WERI-Rb-1 (cell line): ENCODE results near the gene PCDHA4.
"Not testable (repeated sequence)": the region's sequence is repeated elsewhere in the genome, so short reads cannot be mapped to it uniquely, and the experiment has no call there.

ENCODE experiments used
- DNase-seq: peaks from one replicate; pipeline ENCODE4 v3.0.0-alpha.2; 2020
- H3K27ac ChIP-seq: fragments of 250-450 bp; sonication (Bioruptor Pico); 2 replicates; pipeline ENCODE4 v1.5.1; 2020; ENCODE audit warnings: mild to moderate bottlenecking, moderate library complexity
- H3K27me3 ChIP-seq: fragments of 250-450 bp; sonication (Bioruptor Pico); 2 replicates; pipeline ENCODE4 v1.5.1; 2021; ENCODE audit warnings: mild to moderate bottlenecking, low read depth, moderate library complexity; ENCODE audit not compliant: insufficient read depth, severe bottlenecking
- H3K36me3 ChIP-seq: fragments of 250-450 bp; sonication (Bioruptor Pico); 2 replicates; pipeline ENCODE4 v1.5.1; 2020; ENCODE audit warnings: mild to moderate bottlenecking, moderate library complexity
- H3K4me3 ChIP-seq: 2 replicates; pipeline ENCODE4 v1.5.1; 2011; ENCODE audit warnings: low read depth, mild to moderate bottlenecking, control low read depth, low read length
- H3K9me3 ChIP-seq: fragments of 250-450 bp; sonication (Bioruptor Pico); 2 replicates; pipeline ENCODE4 v1.5.1; 2021; ENCODE audit warnings: mild to moderate bottlenecking, moderate library complexity; ENCODE audit not compliant: severe bottlenecking
- TF ChIP-seq, protein P1 (sequence below): IDR thresholded peaks from 2 replicates; pipeline ENCODE4 v1.5.1; 2011; ENCODE audit warnings: low read depth, mild to moderate bottlenecking, control low read depth, inconsistent platforms, low read length

PCDHA4 gene

DNA sequence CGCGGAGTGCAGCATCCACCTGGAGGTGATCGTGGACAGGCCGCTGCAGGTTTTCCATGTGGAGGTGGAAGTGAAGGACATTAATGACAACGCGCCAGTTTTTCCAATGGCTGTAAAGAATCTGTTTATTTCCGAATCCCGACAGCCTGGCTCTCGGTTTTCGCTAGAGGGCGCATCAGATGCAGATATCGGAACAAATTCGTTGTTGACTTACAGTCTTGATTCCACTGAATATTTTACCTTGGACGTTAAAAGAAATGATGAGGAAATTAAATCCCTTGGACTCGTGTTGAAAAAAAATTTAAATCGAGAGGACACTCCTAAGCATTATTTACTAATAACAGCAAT is 5.4 kb upstream of the PCDHA4 start:
- TF ChIP-seq, protein P1, sequence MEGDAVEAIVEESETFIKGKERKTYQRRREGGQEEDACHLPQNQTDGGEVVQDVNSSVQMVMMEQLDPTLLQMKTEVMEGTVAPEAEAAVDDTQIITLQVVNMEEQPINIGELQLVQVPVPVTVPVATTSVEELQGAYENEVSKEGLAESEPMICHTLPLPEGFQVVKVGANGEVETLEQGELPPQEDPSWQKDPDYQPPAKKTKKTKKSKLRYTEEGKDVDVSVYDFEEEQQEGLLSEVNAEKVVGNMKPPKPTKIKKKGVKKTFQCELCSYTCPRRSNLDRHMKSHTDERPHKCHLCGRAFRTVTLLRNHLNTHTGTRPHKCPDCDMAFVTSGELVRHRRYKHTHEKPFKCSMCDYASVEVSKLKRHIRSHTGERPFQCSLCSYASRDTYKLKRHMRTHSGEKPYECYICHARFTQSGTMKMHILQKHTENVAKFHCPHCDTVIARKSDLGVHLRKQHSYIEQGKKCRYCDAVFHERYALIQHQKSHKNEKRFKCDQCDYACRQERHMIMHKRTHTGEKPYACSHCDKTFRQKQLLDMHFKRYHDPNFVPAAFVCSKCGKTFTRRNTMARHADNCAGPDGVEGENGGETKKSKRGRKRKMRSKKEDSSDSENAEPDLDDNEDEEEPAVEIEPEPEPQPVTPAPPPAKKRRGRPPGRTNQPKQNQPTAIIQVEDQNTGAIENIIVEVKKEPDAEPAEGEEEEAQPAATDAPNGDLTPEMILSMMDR = no peak
- DNase-seq = no peak
- Histone ChIP-seq H3K36me3 (no peaks in the 10 kb centered on the region), H3K9me3 (peaks cover 2% of the 10 kb centered on the region), H3K27me3 (no peaks in the 10 kb centered on the region), H3K4me3 (no peak overlapping the region), H3K27ac (no peak overlapping the region)

DNA sequence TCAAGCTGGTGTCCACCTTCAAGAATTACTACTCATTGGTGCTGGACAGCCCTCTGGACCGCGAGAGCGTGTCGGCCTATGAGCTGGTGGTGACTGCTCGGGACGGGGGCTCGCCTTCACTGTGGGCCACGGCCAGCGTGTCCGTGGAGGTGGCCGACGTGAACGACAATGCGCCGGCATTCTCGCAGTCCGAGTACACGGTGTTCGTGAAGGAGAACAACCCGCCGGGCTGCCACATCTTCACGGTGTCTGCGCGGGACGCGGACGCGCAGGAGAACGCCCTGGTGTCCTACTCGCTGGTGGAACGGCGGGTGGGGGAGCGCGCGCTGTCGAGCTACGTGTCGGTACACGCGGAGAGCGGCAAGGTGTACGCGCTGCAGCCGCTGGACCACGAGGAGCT is 4.5 kb upstream of the PCDHA4 start:
- H3K27me3 ChIP-seq, H3K4me3 ChIP-seq, DNase-seq, H3K36me3 ChIP-seq, H3K27ac ChIP-seq, H3K9me3 ChIP-seq: not testable (repeated sequence)

DNA sequence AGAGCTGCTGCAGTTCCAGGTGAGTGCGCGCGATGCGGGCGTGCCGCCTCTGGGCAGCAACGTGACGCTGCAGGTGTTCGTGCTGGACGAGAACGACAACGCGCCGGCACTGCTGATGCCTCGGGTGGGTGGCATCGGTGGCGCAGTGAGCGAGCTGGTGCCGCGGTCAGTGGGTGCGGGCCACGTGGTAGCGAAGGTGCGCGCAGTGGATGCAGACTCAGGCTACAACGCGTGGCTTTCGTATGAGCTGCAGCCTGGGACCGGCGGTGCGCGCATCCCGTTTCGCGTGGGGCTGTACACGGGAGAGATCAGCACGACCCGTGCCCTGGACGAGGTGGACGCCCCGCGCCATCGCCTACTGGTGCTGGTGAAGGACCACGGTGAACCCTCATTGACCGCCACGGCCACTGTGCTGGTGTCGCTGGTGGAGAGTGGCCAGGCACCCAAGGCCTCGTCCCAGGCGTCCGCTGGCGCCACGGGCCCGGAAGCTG is 4.0 kb upstream of the PCDHA4 start:
- Histone ChIP-seq H3K36me3 (peaks cover 3% of the 10 kb centered on the region; the same call in 1 of the 2 replicates), H3K9me3 (peaks cover 2% of the 10 kb centered on the region), H3K27ac (no peak overlapping the region), H3K27me3 (no peaks in the 10 kb centered on the region), H3K4me3 (no peak overlapping the region)
- DNase-seq = no peak
- TF ChIP-seq, protein P1 = no peak

DNA sequence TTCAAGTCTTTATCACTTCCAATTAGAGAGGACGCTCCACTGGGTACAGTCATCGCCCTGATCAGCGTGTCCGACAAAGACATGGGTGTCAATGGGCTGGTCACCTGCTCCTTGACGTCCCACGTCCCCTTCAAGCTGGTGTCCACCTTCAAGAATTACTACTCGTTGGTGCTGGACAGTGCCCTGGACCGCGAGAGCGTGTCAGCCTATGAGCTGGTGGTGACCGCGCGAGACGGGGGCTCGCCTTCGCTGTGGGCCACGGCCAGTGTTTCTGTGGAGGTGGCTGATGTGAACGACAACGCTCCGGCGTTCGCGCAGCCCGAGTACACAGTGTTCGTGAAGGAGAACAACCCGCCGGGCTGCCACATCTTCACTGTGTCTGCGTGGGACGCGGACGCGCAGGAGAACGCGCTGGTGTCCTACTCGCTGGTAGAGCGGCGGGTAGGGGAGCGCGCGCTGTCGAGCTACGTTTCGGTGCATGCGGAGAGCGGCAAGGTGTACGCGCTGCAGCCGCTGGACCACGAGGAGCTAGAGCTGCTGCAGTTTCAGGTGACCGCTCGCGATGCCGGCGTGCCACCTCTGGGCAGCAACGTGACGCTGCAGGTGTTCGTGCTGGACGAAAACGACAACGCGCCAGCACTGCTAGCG is 1.5 kb downstream of the PCDHA4 start:
- H3K27me3 ChIP-seq, H3K4me3 ChIP-seq, DNase-seq, H3K27ac ChIP-seq, H3K36me3 ChIP-seq, H3K9me3 ChIP-seq: not testable (repeated sequence)

DNA sequence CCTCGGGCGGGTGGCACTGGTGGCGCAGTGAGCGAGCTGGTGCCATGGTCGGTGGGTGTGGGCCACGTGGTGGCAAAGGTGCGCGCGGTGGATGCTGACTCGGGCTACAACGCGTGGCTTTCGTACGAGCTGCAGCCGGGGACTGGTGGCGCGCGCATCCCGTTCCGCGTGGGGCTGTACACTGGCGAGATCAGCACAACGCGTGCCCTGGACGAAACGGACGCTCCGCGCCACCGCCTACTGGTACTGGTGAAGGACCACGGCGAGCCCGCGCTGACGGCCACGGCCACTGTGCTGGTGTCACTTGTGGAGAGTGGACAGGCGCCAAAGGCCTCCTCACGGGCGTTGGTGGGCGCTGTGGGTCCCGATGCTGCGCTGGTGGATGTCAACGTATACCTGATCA is 2.0 kb downstream of the PCDHA4 start:
- H3K36me3 ChIP-seq = peaks cover 3% of the 10 kb centered on the region
- H3K9me3 ChIP-seq = no peaks in the 10 kb centered on the region
- no peak for DNase-seq

DNA sequence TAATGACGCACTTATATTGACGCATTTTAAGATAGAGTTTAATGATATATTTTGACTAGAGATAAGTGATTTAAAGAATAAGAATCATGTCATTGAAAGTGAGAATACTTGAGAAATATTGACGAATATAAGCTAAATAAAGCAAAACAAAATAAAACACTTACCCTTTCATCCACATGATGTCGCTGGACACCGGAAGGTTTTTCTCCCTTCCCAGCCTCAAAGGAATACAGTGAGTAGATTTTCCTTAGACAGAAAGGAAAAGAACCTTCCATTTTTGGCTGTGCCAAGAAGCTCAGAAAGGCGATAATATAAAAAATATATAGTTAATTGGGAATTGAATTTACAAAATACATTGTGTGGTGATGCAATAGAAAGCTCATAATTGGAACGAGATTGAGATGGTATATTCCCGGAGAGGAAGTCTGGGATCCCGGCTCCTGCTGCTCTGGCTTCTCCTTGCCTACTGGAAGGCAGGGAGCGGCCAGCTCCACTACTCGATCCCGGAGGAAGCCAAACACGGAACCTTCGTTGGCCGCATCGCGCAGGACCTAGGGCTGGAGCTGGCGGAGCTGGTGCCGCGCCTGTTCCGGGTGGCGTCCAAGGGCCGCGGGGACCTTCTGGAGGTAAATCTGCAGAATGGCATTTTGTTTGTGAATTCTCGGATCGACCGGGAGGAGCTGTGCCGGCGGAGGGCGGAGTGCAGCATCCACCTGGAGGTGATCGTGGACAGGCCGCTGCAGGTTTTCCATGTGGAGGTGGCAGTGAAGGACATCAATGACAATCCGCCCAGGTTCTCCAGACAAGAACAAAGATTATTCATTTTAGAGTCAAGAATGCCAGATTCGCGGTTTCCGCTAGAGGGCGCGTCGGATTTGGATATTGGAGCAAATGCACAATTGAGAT is 14.8 kb downstream of the PCDHA4 start, which contains the start of gene PCDHA5:
TSS of gene PCDHA5 (plus strand) at position 239 of the 906 bp plus-strand sequence.
- Histone ChIP-seq H3K9me3 (no peaks in the 10 kb centered on the region), H3K36me3 (peaks cover 4% of the 10 kb centered on the region; the same call in 1 of the 2 replicates), H3K27me3 (no peaks in the 10 kb centered on the region), H3K4me3 (no peak within 1 kb of the TSS), H3K27ac (no peak within 1 kb of the TSS)
- TF ChIP-seq, protein P1 = no peak
- DNase-seq = no peak

More for the DNA sequence above, 2.0 kb downstream of the PCDHA4 start:
- TF ChIP-seq, protein P1 = no peak
- Histone ChIP-seq H3K27ac (no peak overlapping the region), H3K4me3 (no peak overlapping the region), H3K27me3 (no peaks in the 10 kb centered on the region)
